ENCODE measurements around the gene HDLBP.

DNA sequence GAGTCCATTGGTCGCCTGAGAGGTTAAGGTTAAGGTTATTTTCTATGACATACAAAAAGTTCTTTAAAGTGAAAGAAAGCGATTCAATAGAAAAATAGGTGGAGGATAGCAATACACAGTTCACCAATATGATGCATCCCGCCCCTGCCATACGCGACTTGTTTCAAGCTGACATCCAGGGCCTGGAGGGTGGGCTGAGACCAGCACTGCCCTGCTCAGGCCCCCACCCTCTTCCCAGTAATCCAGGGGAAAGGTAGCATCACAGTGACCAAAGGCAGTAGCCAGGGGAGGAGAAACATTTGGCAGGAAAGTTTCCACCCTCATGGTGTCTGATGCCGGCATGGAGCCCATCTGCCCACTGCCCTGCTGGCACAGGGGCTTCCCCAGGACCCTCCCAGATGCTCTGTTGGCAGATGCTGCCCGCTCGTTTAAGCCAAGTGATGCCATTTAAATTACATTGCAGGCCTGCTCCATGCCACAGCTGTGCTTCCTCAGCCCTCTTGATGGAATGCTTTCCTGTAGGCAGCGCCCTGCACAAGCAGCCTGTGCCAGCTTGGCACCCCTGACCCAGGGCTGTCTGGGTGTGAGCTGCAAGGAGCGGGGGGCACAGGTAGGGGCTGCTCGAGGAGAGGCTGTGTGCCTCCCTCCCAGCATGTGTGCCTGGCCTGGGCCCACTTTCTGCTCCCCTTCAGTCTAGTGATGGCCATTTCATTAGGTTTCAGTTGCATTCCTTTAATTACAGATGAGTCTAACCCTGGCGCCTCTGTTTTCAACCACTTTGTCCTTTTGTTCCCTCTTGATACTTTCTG is 137.7 kb downstream of the HDLBP start:
- TF ChIP-seq POLR2A (IDR thresholded peaks at IDR 0.05) (no peak), CTCF (IDR thresholded peaks at IDR 0.05 in 8 of 11, conservative IDR thresholded peaks at IDR 0.05 in 3 of 11) (no peak), POLR2AphosphoS5 (IDR thresholded peaks at IDR 0.05) (no peak)

Measured in spleen (tissue), 7 donors.